ENCODE measurements around the gene ZBTB46.
"Not testable (repeated sequence)": the region's sequence is repeated elsewhere in the genome, so short reads cannot be mapped to it uniquely, and the experiment has no call there.

Gene ZBTB46, protein sequence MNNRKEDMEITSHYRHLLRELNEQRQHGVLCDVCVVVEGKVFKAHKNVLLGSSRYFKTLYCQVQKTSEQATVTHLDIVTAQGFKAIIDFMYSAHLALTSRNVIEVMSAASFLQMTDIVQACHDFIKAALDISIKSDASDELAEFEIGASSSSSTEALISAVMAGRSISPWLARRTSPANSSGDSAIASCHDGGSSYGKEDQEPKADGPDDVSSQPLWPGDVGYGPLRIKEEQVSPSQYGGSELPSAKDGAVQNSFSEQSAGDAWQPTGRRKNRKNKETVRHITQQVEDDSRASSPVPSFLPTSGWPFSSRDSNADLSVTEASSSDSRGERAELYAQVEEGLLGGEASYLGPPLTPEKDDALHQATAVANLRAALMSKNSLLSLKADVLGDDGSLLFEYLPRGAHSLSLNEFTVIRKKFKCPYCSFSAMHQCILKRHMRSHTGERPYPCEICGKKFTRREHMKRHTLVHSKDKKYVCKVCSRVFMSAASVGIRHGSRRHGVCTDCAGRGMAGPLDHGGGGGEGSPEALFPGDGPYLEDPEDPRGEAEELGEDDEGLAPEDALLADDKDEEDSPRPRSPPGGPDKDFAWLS

DNA sequence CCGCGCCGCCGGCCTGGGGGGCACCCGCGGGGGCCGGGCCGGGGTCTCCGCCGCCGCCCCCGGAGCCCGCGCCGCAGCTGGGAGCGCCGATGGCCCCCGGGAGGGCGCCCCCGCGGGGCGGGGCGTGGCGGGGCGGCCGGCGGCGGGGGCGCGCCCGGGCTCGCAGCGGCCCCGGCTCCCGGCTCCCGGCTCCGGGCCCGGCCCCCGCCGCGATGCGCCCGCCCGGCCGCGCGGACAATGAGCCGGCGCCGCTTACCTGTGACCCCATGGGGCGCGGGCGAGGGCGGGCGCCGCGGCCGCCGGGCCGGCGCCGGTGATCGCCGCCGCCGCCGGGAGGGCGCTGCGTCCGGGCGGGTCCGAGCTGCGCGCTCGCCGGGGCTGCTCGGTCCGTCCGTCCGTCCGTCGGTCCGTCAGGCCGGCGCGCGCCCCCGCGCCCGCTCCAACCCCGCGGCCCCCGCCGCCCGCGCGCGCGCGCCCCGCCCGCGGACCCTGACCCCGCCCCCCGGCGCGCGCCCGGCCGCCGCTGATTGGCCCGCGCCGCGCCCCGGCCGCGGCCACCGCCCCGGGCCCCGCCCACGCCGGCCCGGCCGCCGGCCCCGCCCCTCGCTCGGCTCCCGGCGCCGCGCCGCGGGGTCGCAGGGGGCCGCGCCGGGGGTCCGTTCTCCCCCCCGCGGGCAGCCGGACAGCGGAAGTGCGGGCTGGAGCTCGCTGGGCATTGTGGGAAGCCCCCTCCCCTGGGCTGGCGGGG is at the start of gene ZBTB46:
Gene ZBTB46, minus strand, starts transcription at position 424 of the 748 bp plus-strand sequence. CDS start 40,507 bp downstream, outside the sequence.
- no peak for DNase-seq (ENCODE audit: low read depth)

DNA sequence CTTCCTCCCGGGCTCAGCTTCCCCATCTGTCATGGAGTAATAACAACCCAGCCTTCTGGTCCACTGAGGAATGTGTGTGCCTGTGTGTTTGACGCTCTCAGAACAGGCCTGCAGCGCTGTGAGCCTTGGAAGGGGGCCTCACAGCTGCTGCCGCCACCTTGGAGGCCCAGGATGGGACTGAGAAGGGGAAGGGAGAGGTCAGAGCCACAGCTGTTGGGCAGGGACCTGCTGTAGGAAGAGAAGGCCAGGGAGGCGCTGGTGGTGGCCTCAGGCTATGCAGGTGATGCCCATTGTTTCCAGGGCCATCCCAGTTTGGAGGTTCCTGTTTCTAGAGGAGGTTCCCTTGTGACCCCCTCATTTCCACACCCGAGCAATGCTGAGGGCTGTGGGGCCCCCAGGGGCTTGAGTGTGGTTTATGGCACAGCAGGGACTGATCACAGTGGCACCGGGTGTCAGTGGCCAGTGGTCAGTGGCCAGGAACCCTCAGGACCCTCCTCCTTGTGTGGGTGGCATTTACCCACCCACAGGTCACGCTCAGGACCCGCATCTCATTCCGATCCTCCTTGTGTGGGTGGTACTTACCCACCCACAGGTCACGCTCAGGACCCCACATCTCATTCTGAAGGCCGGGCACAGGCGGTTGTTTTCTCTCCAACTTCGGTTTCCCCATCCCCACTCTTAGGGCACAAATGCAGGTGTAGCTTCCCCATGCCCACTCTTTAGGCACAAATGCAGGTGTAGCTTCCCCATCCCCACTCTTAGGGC is 48.0 kb upstream of the ZBTB46 start:
- DNase-seq (ENCODE audit: low read depth), result no peak

DNA sequence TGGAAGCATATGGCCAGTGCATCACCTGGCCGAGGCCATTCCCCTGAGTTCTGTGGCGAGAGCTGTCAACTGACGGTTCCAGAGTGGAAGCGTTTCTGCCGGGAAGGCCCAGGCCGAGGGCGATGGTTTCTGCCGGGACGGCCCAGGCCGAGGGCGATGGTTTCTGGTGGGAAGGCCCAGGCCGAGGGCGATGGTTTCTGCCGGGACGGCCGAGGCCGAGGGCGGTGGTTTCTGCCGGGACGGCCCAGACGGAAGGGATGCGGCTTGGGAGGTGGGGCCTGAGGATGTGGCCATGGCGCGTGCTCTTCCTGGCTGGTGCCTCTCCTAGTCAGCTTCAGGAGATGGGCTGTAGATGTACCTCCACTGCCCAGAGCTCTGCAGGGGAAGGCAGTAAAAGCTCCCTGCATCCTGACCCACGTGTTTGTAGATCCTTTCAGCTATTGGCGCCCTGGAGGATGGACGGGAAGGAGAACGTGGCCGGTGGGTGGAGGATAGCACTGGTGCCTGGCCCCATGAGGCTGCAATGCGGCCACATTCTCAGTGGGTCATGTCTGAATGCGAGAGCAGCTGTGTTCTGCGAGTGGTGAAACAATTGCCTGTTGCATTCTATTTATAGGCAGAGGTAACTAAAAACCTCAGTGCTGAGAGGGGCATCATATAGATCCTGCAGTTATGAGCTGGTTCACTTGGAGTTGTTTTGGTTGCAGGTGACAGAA is 46.8 kb upstream of the ZBTB46 start:
- no peak for DNase-seq (ENCODE audit: low read depth)

DNA sequence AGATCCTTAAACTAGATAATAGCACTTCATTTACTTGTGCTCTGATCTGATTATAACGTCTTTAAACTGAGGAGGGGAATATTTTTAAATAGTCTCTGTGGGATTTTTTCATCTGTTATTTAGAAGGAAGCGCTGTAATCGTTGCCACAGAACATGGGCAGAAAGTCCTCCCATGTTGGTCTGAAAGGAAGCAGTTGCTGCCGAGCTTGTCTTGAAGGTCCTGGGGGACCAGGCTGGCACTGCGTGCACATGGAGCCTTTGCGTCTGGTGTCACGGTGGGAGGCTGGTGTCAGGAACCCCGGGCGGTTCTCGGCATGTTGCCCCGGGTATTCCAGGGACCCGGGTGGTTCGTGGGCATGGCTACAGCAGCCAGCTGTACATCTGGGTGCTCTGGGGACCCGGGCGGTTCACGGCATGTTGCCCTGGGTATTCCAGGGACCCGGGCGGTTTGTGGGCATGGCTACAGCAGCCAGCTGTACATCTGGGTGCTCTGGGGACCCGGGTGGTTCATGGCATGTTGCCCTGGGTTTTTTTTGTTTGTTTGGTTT is 45.5 kb upstream of the ZBTB46 start:
- DNase-seq (ENCODE audit: low read depth), result no peak

DNA sequence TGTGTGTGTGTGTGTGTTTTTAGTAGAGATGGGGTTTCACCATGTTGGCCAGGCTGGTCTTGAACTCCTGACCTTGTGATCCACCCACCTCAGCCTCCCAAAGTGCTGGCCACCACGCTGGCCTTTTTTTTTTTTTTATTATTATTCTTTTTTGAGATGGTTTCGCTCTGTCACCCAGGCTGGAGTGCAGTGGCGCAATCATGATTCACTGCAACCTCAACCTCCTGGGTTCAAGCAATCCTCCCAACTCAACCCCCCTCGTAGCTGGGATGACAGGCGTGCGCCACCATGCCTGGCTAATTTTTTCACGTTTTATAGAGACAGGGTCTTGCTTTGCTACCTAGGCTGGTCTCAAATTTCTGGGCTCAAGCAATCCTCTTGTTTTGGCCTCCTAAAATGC is 43.2 kb upstream of the ZBTB46 start:
- not testable (repeated sequence) for DNase-seq (ENCODE audit: low read depth)

DNA sequence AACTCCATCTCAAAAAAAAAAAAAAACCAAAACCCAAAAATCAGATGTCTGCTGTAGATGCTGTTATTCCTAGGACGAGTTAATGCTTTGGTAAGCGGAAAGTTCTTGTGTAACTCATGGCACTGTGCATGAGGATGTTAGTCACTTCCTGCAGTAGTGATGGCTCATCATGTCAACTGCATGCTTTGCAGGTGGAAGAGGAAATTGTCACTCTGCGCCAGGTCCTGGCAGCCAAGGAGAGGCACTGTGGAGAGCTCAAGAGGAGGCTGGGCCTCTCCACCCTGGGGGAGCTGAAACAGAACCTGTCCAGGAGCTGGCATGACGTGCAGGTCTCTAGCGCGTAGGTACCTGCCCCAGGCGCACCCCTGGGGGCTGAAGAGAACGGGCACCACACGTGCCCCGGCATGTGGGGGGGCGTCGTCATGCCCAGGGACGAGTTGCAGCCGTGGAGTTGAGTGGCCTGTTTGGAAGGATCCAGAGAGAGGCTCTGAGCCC is 42.5 kb upstream of the ZBTB46 start:
- no peak for DNase-seq (ENCODE audit: low read depth)

DNA sequence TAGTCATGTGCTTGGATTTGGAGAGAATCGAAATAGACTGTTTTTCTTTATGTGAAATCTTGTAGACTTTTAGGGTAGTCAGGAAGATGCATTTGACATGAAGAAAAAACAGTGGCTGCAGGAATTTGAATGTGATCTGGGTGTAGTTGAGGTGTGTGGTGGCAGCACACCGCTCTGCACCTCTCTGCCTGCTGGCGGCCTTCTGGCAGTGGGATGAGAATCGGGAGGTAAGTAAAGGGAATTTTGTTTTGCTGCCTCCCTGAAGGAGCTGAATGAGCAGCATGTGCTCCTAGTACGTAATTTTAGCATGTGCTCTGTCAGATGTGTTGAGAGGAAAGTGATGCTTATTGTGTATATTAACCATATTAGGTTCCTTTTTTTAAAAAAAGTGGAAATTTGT is 37.2 kb upstream of the ZBTB46 start:
- no peak for DNase-seq (ENCODE audit: low read depth)

DNA sequence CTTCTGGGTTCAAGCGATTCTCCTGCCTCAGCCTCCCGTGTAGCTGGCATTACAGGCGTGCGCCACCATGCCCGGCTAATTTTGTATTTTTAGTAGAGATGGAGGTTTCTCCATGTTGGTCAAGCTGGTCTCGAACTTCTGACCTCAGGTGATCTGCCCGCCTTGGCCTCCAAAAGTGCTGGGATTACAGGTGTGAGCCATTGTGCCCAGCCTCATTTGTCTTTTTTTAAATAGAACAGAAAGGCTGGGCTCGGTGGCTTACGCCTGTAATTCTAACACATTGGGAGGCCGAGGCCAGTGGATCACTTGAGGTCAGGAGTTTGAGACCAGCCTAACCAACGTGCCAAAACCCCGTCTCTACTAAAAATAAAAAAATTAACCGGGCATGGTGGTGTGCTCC is 36.0 kb upstream of the ZBTB46 start:
- not testable (repeated sequence) for DNase-seq (ENCODE audit: low read depth)

DNA sequence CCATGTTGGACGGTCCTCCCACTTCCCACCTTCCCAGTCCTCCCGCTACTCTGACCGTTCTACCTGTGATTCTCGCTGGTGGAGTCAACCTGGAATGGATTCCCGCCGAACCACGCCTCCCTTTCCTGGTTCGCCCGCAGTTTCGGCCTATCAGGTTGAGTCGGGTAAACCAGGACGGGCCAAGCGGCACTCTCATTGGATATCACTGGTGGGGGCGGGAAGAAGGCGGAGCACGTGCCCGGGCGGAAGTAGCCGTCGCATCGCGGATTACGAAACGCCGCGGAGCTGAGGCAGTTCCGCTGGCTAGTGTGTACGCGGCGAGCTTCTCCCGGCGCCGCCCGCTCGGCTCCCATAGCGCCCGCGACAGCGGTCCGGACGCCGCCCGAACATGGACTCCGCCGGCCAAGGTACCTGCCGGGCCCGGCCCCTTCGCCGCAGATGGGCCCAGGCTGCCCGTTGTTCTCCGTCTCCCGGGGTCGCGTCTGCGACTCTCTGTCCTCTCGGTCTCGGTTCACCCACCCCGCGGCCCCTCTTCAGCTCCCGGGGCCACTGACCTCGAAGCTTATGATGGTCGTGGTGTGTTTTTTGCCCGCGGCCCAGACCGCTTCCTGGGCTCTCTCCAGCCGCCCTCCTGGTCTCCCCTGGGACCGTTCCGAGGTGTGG is 34.0 kb upstream of the ZBTB46 start, which contains the start of gene TPD52L2:
Gene TPD52L2, plus strand, starts transcription at position 293 of the 663 bp plus-strand sequence. Its CDS starts 96 bp downstream, at position 389.
- DNase-seq (ENCODE audit: low read depth), result peak; percentile 94

DNA sequence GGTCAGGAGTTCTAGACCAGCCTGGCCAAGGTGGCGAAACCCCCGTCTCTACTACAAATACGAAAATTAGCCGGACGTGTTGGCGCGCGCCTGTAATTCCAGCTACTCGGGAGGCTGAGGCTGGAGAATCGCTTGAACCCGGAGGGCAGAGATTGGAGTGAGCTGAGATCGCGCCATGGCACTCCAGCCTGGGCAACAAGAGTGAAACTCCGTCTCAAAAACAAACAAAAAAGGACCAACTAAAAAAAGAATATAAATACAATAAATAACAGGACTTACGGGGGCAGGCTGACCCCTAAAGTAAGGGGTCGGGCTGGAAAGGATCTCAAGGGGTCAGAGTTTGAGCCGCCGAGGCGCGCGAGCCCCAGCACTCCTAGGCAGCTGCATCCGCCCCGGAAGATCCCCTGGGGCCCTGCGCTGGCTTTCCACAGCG is 33.5 kb upstream of the ZBTB46 start:
- no peak for DNase-seq (ENCODE audit: low read depth)

DNA sequence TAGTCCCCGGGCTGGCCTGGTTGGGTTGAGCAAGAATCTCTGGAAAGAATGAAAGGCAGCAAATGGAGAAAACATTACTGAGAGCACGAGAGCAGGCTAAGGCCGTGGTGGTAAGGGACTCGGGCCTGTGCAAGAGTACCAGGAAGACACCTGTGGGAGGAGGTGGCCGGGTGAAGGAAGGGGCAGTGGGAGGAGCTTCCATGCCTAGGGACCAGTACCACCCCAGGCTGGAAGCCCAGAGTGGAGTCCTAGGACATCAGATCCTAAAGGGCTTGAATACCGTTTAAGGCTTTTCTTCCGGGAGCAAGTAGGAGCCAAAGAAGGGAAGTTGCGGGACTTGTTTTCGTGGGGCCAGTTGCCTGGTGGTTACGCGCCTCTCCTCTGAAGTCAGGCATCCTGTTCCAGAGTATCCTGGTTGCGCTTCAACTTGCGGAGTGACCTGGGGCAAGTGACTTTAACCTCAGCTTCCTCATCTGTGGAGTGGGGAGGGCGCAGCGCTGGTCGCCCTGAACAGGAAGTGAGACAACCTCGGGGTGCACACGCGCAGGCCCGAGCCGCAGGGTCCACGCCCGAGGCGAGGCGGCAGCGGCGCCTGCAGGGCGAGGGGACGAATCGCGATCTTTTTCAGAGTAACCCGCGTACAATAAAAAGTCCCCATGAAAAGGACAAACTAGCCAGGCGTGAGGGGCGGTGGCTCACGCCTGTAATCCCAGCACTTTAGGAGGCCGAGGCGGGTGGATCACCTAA is 32.9 kb upstream of the ZBTB46 start:
- peak; percentile 53 for DNase-seq (ENCODE audit: low read depth)

DNA sequence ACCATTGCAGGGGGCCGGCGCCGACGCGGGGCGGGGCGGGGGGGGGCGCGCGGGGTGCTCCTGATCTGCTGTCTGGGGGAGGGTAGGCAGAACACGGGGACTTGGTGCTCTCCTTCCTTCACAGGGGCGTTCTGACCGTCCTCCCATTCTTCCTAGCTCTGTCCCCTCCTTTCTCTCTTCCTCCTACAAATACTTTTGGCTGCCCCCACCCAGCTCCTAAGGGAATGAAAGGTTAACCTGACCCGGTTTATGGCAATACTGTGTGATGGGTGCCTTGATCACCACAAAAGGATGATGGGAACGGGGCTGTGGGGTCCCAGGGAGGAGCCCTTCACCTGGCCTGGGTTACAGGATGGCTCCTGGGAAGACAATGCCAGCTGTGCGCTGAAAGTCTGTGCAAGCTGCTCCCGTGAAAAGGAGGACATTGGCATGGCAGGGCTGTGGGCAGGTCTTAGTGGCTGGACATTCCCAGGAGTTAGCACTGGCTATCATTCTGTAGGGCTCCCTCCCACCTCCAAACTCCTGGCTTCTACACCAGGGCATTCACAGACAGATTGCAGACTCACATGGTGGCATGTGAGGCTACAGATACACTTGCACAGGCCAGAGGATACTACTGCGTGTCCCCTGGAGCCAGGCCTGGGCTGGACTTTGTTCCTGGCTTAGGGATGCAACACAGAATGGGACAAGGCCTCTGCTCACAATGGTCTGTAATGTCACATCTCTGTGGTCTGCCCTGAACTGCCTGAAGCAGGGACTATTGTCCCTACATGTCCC is 32.1 kb upstream of the ZBTB46 start:
- no peak for DNase-seq (ENCODE audit: low read depth)

DNA sequence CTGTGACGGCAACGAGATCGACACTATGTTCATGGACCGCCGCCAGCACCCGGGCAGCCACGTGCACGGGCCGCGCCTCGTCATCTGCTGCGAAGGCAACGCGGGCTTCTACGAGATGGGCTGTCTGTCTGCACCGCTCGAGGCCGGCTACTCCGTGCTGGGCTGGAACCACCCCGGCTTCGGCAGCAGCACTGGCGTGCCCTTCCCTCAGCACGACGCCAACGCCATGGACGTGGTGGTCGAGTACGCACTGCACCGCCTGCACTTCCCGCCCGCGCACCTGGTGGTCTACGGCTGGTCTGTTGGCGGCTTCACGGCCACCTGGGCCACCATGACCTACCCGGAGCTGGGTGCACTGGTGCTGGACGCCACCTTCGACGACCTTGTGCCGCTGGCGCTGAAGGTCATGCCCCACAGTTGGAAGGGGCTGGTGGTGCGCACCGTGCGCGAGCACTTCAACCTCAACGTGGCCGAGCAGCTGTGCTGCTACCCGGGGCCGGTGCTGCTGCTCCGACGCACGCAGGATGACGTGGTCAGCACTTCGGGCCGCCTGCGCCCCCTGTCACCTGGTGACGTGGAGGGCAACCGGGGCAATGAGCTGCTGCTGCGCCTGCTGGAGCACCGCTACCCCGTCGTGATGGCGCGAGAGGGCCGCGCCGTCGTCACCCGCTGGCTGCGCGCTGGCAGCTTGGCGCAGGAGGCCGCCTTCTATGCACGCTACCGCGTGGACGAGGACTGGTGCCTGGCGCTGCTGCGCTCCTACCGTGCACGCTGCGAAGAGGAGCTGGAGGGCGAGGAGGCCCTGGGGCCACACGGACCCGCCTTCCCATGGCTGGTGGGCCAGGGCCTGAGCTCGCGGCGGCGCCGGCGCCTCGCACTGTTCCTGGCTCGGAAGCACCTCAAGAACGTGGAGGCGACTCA is 31.2 kb upstream of the ZBTB46 start:
- no peak for DNase-seq (ENCODE audit: low read depth)

DNA sequence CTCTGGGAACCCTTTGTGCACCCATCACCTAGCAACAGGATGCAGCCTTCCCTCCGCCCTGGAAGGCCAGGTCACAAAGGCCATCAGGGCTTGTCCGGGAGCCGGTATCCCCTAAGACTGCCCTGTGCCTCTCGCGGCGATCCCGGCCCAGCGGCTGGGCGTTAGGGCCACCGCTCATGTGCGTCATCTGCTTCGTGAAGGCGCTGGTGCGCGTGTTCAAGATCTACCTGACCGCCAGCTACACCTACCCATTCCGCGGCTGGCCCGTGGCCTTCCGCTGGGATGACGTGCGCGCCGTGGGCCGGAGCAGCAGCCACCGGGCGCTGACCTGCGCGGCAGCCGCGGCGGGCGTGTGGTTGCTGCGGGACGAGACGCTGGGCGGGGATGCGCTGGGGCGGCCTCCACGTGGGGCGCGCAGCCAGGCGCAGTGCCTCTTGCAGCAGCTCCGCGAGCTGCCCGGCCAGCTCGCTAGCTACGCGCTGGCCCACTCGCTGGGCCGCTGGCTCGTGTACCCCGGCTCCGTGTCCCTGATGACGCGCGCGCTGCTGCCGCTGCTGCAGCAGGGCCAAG is 30.4 kb upstream of the ZBTB46 start, which contains the start of gene ABHD16B:
Gene ABHD16B, plus strand, starts transcription at position 134 of the 570 bp plus-strand sequence. Its CDS starts 43 bp downstream, at position 177.
- DNase-seq (ENCODE audit: low read depth), result no peak

DNA sequence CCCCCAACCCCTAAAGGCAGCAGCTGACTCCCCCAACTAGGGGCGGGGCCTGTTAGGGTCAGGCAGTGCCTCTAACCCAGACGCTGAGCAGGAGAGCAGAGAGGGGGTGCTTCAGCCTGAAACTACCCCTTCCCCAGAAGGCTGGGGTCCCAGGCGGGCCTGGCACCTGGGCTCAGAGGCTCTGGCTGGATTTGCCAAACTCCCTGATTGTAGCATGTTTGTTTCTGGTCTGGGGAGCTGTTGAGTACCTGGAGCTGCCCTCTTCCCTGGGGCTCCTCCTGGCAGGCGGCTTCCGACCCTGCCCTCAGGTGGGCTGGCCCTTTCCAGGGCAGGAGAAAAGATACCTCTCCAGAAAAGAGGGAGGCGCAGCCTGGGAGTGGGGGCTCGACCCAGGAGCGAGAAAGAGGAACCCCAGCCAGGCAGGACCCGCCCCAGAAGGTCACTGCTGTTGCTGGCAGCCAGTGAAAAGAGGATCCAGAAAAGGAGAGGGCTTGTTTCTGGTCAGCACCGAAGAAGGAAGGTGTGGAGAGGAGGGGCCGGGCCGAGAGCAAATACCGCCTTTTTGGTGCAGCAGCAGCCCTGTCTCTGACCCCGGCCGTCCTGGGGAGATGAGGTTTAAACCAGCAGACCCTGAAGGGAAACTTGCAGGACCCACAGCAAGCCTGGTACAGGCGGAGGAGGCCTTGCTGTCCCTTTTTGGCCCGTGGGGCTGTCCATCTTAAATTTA is 29.4 kb upstream of the ZBTB46 start:
- DNase-seq (ENCODE audit: low read depth), result no peak

DNA sequence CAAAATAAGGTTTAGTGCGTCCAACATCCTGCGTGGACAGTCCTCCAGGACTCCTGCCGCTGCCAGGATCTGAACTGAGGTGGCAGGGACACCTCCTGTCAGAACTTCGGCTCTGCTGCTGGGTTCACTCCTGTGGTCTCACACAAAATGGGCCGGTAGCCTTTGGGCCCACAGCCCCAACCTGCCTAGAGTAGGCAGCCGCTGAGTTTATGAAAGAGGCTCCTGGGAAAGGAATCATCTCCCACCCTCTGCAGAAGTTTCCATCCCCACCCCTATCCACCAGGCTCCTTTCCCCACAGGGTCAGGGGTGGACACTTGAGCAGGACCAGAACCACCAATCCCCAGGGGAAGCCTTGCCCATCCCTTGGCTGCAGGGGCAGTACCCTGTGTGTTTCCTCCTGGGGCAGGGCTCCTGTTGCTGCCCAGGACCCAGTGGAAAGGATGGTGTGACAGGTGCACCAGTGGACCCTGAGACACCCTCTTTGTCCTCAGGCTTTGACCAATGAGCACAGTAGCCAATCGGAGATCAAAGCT is 28.2 kb upstream of the ZBTB46 start:
- no peak for DNase-seq (ENCODE audit: low read depth)

All from fibroblast of the conjunctiva (primary cell).